Stimulated activated CD8-positive, alpha-beta memory T cell treated with anti-CD3 and anti-CD28 coated beads, Interleukin-15, amount 100 ng/mL, for 4 hours (primary cell): ENCODE data around the gene SLC12A9.

Source experiments
- DNase-seq, 2 donors: peaks; one replicate each; pipeline ENCODE4 v3.0.0-alpha.2; 2020; ENCODE audit warnings: low read depth in 2 of 2

Gene SLC12A9

DNA sequence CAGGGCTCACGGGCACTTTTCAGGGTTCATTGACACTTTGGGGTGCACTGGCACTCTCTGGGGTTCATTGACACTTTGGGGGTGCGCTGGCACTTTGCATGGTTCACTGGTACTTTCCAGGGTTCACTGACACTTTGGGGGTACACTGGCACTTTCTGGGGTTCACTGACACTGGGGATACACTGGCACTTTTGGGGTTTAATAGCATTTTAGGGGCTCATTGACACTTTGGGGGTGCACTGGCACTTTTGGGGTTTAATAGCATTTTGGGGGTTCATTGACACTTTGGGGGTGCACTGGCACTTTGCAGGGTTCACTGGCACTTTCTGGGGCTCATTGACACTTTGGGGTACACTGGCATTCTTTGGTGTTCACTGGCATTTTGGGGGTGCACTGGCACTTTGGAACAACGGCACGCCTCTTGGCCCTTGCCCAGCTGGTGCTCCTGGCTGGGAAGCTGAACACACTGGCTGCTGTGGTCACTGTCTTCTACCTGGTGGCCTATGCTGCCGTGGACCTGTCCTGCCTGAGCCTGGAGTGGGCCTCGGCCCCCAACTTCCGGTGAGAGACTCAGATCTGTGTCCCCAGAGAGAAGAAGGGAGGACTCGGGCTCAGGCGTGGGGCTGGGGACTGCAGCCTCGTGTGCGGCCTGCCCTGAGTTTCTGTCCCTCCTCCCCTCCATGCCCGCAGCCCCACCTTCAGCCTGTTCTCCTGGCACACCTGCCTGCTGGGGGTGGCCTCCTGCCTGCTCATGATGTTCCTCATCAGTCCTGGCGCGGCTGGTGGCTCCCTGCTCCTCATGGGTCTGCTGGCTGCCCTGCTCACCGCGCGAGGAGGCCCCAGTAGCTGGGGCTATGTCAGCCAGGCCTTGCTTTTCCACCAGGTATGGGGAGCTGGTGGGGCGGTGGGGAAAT is 8.4 kb downstream of the SLC12A9 start:
- no peak for DNase-seq

DNA sequence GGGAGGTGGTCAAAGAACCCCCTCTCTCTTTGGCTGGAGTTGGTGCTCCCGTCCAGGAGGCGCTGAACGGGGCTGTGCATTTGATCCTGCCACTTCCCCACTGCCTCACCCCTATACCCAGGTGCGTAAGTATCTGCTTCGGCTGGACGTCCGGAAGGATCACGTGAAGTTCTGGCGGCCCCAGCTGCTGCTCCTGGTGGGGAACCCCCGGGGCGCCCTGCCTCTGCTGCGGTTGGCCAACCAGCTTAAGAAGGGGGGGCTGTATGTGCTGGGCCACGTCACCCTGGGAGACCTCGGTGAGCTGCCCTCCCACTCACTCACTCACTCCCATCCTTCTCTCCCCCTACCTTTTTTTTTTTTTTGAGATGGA is 9.1 kb downstream of the SLC12A9 start:
- no peak for DNase-seq

DNA sequence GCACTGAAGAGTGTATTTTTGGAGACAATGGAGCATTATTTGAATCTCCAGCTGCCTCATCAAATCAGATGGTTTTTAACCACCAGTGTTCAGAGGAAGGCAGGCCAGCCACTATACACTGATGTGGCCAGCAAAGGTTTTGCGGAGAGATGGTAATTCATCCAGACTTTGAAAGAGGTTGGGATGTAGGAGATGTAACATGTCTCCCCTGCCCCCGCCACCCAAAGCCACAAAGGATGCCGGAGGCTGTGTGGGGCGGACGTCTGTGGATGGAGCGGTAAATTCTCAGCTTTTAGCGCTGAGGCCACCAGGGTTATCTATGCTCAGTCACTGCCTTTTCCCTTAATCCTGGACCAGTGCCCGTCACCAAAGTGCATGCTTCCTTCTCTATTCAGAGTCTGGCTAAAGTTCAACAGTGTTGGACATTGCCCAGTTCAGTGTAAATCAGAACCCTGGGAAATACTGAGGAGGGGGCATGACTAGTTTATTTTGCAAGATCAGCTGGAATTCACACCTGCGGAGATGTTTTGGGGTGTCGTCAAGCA is 11.0 kb downstream of the SLC12A9 start:
- no peak for DNase-seq

DNA sequence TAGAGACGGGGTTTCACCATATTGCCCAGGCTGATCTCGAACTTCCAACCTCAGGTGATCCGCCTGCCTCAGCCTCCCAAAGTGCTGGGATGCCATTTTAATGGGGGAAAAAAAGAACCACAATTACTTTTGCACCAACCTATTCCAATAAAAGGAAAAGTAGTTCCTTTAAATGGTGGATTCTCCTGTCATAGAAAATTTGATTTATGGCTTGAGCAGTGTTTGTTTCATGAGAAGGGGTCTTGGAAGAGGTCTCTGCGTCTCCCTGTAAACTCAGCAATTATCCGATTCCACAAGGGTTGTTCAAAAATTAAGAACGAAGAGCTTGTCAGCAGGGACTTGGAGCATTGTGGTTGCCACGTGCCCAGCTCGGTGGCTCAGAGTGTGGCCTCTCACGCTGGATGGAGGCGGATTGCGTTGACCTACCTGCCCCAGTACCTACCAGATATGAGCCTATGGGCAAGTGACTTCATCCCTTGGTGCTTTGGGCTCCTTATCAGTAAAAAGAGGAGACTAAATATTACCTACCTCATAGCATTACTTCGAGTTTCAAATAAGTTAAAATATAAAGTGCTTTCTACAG is 11.8 kb downstream of the SLC12A9 start:
- no peak for DNase-seq

DNA sequence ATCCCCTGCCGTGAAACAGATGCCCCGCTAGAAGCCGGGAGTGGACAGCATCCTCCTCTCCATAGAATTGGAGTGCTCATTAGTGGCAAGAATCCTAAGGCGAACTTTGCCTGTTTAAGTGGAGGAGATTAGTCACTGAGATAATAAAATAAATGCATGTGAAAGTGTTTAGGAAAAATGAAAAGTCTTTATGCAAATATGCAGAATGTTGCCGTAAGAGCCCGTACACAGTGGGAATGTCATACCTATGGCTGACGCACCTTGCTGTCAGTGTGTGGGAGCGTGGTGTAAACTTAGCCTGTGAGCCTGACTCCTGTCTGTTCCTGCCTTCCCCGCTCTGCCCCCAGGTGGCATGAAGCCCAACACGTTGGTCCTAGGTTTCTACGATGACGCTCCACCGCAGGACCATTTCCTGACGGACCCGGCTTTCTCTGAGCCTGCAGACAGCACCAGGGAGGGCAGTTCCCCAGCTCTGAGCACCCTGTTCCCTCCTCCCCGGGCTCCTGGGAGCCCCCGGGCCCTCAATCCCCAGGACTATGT is 12.9 kb downstream of the SLC12A9 start:
- DNase-seq: no peak

DNA sequence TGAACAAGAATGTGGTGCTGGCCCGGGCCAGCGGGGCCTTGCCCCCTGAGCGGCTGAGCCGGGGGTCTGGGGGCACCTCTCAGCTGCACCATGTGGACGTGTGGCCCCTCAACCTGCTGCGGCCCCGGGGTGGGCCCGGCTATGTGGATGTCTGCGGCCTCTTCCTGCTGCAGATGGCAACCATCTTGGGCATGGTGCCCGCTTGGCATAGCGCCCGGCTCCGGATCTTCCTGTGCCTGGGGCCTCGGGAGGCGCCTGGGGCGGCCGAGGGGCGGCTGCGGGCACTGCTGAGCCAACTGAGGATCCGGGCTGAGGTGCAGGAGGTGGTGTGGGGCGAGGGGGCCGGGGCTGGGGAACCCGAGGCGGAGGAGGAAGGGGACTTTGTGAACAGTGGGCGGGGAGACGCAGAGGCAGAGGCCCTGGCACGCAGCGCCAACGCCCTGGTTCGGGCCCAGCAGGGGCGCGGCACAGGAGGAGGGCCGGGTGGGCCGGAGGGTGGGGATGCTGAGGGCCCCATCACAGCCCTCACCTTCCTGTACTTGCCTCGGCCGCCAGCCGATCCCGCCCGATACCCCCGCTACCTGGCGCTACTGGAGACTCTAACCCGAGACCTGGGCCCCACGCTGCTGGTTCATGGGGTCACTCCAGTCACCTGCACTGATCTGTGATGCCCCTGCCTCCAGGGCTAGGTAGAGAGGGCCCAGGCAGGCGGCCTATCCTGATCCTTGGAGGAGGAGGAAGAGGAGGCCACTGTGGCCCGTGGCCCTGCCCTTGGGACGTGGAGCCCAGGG is 13.6 kb downstream of the SLC12A9 start:
- no peak for DNase-seq

DNA sequence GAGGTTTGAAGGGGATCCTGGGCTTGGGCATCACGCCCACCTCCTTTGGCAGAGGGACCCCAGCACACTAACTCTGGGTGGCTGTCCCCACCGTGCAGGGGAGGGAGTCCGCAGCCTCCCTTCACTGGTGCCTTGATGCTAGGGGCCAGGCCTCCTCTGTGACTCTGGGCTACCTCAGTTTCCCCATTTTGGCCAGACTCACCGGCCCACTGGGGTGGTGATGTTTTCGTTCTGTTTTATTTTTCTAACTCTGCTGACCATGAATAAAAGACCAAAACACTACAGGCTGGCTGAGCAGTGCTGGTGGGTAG is 14.2 kb downstream of the SLC12A9 start:
- no peak for DNase-seq

DNA sequence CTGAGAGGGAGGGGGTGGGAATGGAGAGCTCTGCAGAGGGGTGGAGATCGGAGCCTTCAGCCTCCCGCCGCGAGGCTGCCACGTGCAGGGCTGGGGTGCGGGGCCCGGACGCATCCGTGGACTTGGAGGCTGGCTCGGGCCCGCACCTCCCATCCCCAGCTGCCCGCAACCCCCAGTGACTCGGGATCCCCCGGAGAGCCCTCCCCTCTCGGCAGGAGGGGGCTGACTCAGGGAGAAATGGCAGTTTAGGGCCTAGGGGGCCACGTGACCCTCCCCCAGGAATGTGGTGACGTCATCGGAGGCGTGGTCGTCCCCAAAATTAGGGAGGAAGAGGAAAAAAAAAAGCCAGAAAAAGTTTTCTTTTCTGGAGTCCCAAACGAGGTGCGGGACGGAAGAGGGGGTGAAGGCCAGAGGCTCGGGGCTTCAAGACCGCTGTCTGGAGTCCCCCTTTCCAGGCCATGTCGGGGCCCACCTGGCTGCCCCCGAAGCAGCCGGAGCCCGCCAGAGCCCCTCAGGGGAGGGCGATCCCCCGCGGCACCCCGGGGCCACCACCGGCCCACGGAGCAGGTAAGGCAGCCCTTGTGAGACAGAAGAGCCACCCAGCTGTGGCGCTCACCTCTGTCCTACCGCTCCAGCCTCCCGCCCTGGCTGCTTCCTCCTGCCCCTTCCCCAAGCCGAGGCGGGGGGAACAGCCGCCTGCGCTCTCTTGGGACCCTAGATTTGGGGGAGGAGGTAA is 14.7 kb downstream of the SLC12A9 start, which contains the start of gene TRIP6:
TSS of gene TRIP6 (plus strand) at position 348 of the 736 bp plus-strand sequence. CDS start at position 459, 111 bp downstream.
- peak; percentile 37 to 58 for DNase-seq

DNA sequence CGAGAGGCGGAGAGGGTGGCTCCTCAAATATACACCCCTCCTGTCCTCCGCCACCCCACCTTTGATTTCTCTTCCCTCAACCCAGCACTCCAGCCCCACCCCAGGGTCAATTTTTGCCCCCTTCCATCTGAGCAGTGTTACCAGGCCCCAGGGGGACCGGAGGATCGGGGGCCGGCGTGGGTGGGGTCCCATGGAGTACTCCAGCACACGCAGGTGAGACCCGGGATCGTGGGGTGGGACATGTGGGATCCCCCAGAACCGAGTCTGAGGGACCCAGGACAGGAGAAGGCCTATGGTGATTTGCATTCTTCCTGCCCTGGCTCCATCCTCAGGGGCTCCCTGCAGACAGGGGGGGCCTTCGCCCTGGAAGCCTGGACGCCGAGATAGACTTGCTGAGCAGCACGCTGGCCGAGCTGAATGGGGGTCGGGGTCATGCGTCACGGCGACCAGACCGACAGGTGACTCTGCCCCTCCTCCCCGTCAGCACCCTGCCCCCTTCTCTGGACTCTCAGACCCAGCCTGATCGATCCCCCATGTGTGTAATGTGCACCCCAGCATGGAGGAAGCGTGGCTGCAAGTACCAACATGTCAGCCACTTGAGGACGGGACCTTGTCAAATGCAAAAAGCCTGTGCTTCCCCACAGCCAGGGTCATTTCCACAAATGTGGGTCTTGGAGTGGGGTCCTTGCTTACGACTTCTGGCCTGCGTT is 15.4 kb downstream of the SLC12A9 start:
- DNase-seq: no peak

DNA sequence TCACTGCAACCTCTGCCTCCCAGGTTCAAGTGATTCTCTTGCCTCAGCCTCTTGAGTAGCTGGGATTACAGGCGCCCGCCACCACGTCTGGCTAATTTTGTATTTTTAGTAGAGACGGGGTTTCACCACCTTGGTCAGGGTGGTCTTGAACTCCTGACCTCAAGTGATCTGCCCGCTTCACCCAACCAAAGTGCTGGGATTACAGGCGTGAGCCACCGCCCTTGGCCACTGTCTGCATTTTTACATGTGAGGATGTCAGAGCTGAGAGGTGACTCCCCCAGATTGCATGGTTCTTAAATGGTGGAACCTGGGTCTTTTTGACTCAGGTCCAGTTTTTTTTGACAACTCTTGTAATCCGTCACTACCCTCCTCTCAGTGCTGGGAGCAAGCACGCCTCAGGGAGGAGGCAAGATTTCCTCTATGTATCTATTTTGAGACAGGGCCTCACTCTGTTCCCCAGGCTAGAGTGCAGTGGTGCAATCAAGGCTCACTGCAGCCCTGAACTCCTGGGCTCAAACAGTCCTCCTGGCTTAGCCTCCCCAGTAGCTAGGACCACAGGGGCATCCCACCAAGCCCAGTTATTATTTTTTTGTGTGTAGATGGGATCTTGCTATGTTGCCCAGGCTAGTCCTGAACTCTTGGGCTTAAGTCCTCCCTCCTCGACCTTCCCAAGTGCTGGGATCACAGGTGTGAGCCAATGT is 21.2 kb downstream of the SLC12A9 start:
- no peak for DNase-seq

DNA sequence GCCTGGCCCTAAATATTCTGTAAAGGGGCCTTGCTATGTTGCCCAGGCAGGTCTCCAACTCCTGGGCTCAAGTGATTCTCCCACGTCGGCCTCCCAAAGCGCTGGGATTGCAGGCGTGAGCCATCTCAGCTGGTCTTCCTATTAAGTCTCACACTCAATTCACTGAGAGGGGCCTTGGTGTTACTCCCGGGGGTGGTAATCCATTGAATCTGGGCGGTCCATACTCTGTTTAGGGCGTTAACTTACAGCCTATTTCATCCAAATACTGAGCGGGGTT is 21.7 kb downstream of the SLC12A9 start:
- no peak for DNase-seq

DNA sequence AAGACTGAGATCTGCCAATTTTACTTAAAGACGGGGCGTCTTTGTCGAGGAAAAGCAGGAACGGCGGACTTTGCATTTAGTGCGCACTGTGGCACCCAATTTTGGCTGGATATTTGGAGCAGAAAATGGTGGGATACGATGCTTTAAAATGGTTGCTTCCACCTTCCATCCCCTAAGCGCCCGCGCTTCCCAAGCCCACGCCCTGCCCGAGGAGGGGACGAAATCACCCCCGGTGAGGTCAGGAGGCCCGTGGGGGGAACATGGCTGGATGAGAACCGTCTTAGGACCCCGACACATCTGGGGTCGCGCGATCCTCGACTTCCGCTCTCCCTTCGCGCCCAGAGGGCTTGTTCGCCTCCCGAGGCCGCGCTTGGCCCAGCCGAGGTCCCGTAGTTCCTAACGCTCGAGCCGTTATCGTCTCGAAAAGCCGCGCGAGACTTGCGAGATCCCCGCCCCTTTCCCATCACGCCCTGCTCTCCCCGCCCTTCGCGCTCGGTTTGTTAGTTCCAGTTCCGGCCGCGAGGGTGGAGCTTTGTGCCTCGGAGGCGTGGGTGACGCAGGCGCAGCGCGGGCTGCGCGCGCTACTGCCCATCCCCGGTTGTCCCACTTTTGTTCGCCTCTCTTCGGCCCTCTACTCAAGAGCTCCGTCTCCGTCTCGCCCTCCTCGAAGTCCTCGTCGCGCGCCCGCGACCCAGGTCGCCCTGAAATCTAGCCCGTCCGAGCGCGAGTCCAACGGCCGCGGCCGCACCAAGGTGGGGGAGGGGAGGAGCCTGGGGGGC is 22.3 kb downstream of the SLC12A9 start, which contains the start of gene SRRT:
TSS of gene SRRT (plus strand) at position 527 of the 779 bp plus-strand sequence. CDS start 488 bp downstream, outside the sequence.
- peak; percentile 96 to 97 for DNase-seq

DNA sequence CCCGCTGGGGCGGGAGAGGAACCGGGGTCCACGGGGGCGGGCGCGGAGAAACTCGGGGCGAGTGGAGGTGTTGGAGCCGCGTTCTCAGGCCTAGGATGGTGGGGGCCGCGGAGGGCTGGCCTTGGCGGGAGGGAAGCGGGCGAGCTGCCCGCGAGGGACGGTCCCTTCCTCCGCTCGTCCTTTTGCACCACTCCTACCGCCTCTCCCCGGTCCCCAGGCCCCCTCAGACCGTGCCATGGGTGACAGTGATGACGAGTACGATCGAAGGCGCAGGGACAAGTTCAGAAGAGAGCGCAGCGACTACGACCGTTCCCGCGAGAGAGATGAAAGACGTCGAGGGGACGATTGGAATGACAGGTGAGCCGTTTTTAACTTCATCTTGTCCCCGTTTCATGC is 22.8 kb downstream of the SLC12A9 start:
- DNase-seq: no peak

DNA sequence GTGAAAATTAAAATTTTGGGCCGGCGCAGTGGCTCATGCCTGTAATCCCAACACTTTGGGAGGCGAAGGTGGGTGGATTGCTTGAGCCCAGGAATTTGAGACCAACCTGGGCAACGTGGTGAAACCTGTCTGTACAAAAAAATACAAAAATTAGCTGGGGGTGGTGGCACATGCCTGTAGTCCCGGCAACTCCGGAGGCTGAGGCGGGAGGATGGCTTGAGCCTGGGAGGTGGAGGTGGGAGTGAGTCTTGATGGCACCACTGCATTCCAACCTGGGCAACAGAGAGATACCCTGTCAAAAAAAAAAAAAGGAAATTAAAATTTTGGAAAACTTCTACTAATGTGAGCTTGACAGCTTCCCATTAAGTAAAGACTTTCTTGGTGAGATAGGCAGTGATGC is 25.5 kb downstream of the SLC12A9 start:
- DNase-seq: no peak

DNA sequence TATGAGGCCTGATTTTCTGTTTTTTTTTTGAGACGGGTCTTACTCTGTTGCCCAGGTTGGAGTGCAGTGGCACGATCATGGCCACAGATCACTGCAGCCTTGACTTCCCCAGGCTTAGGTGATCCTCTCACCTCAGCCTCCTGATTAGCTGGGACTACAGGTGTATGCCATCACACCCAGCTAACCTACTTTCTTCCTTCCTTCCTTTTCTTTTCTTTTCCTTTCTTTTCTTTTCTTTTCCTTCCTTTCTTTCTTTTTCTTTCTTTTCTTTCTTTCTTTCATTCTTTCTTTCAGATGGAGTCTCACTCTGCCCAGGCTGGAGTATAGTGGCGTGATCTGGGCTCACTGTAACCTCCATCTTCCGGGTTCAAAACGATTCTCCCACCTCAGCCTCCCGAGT is 26.2 kb downstream of the SLC12A9 start:
- no peak for DNase-seq

DNA sequence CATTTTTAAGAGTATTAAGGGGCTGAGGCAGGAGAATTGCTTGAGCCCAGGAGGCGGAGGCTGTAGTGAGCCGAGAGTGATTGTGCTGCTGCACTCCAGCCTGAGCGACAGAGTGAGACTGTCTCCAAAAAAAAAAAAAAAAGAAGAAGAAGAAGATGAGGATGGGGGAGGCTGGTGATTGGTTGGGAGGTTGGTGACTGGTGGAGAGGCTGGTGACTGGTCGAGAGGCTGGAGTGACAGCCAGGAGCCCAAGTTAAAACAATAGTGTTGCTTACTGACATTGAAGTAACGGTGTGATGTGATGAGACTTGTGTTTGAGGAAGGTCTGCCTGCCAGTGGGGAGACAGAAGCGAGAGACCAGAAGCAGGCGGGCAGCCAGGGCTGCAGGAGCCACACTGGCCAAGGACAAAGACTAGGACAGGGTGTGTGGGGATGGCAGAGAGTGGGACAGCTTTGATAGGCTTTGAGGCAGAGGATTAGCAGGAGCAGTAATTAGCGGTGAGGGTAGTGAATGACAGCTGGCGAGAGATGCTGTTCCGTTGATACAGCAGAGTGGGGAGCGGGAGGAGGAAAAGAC is 27.3 kb downstream of the SLC12A9 start:
- DNase-seq: no peak

DNA sequence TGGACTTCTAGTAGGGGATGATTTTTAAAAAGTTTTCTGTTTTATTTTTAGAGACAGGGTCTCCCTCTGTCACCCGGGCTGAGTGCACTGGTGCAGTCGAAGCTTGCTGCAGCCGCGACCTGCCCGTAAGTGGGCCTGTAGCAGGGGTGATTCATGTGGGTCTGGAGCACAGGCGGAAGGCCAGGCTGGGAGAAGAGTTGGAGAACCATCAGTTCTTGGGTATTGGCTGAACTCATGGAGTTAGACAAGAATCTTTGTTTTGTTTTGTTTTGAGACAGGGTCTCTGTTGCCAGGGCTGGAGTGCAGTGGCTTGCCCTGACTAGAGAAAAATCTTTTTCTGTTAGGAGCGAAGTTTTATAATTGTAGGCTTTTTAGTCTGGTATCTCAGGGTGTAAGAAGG is 28.1 kb downstream of the SLC12A9 start:
- no peak for DNase-seq

DNA sequence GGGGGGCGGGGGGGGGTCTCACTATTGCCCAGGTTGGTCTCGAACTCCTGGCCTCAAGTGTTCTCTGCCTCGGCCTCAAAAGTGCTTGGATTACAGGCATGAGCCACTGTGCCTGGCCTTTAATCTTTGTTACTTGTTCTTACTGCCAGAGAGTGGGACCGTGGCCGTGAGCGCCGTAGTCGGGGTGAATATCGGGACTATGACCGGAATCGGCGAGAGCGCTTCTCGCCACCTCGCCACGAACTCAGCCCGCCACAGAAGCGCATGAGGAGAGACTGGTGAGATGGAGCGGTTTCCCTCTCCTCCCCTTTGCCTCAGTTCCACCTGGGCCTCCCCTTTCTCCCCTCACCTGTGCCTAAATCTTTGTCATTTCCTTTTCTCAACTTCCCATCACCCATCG is 28.6 kb downstream of the SLC12A9 start:
- no peak for DNase-seq

DNA sequence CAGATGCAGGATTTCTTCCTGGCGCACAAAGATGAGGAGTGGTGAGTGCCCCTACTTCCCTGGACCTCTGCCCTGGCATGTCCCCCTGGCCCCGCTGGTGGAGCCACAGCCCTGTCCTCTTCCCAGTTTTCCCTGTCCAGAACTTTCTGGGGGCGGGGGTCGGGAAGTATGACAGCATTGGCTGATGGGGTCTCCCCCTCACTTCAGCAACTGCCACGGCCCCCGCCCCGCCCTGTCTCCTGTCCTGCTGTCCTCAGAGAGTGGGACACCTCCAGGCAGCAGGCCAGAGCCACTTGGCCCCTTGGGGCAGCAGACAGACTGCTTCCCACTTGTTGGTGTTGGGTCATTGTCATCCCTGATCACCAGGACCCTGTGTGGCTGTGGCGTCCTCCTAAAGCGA is 29.7 kb downstream of the SLC12A9 start:
- no peak for DNase-seq
